ENCODE data around the gene ECHDC1.
"Not testable (repeated sequence)": the region's sequence is repeated elsewhere in the genome, so short reads cannot be mapped to it uniquely, and the experiment has no call there.

ECHDC1 gene, protein sequence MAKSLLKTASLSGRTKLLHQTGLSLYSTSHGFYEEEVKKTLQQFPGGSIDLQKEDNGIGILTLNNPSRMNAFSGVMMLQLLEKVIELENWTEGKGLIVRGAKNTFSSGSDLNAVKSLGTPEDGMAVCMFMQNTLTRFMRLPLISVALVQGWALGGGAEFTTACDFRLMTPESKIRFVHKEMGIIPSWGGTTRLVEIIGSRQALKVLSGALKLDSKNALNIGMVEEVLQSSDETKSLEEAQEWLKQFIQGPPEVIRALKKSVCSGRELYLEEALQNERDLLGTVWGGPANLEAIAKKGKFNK

DNA sequence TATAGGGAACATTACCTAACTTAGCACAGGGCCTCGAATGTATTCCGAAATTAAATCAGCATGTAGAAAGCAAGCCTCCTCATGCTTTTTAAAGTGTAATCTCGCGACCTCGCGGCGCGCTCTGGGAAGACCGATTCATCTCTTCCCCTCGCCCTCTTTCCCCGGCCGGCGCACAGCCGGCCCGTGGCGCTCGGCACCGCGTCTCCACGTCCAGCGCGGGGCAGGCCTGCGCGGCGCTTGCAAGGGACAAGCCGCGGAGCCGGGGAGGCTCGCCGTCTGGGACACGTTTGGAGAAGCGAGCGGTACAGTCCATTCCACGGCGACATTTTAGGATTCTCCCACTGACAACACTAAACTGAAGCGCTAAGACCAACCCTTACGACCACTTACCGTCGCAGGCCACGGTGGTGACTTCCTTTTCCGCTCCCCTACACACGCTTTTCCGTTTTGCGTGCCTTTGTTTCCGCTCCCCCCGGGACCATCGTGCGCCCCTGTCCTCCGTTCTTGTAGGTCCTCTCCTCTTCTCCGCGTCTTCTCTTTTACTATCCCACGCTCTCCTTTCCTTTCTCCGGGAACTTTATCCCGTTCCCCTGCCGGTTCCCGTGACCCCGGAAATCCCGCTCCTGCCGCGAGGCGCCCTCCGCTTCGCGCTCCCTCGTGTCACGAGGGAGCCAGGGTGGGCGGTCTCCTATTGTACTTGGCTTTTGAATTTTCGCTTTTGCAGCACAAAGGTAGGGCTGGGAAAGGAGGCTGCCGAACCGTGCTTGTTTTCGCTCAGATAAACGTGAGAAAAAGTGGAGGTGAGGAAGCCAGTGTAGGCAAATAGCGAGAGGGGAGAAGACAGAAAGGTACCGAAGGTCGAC lies at the start of gene ECHDC1:
TSS of gene ECHDC1 (minus strand) at position 664 of the 863 bp plus-strand sequence. CDS start 12,581 bp downstream, outside the sequence.
- no peaks in the 10 kb centered on the region for H3K36me3 ChIP-seq (ENCODE audit: insufficient read depth, low read depth, low read length)
- peak within 1 kb of the TSS; percentile 92 for H3K9ac ChIP-seq (ENCODE audit: low read depth, low read length)
- H3K4me3 ChIP-seq (ENCODE audit: low read length) = peak within 1 kb of the TSS; percentile 98
- peaks cover 19% of the 10 kb centered on the region for H3K4me1 ChIP-seq (ENCODE audit: insufficient read depth, low read length)
- no peaks in the 10 kb centered on the region for H3K9me3 ChIP-seq (ENCODE audit: insufficient read depth, low read depth, low read length)
- H3K27me3 ChIP-seq (ENCODE audit: insufficient read depth, low read length) = peaks cover 19% of the 10 kb centered on the region; the same call in 1 of the 2 replicates
- H3K27ac ChIP-seq (ENCODE audit: low read length) = peak within 1 kb of the TSS; percentile 32

GRCh38 chr6:127392301-127392700 lies 48.9 kb upstream of the ECHDC1 start:
- no peaks in the 10 kb centered on the region for H3K27me3 ChIP-seq (ENCODE audit: insufficient read depth, low read length)
- H3K9me3 ChIP-seq (ENCODE audit: insufficient read depth, low read depth, low read length) = no peaks in the 10 kb centered on the region
- no peaks in the 10 kb centered on the region for H3K36me3 ChIP-seq (ENCODE audit: insufficient read depth, low read depth, low read length)
- no peak overlapping the region for H3K9ac ChIP-seq (ENCODE audit: low read depth, low read length)
- no peaks in the 10 kb centered on the region for H3K4me1 ChIP-seq (ENCODE audit: insufficient read depth, low read length)
- no peak overlapping the region for H3K27ac ChIP-seq (ENCODE audit: low read length)
- H3K4me3 ChIP-seq (ENCODE audit: low read length) = no peak overlapping the region

GRCh38 chr6:127391094-127391953 lies 47.9 kb upstream of the ECHDC1 start:
- H3K27ac ChIP-seq (ENCODE audit: low read length) = no peak overlapping the region
- H3K27me3 ChIP-seq (ENCODE audit: insufficient read depth, low read length) = no peaks in the 10 kb centered on the region
- no peaks in the 10 kb centered on the region for H3K9me3 ChIP-seq (ENCODE audit: insufficient read depth, low read depth, low read length)
- no peak overlapping the region for H3K9ac ChIP-seq (ENCODE audit: low read depth, low read length)
- H3K4me3 ChIP-seq (ENCODE audit: low read length) = no peak overlapping the region
- no peaks in the 10 kb centered on the region for H3K4me1 ChIP-seq (ENCODE audit: insufficient read depth, low read length)
- no peaks in the 10 kb centered on the region for H3K36me3 ChIP-seq (ENCODE audit: insufficient read depth, low read depth, low read length)

GRCh38 chr6:127389706-127390105 lies 46.3 kb upstream of the ECHDC1 start:
- Histone ChIP-seq H3K27ac (ENCODE audit: low read length) (no peak overlapping the region), H3K9ac (ENCODE audit: low read depth, low read length) (no peak overlapping the region), H3K9me3 (ENCODE audit: insufficient read depth, low read depth, low read length) (no peaks in the 10 kb centered on the region)

DNA sequence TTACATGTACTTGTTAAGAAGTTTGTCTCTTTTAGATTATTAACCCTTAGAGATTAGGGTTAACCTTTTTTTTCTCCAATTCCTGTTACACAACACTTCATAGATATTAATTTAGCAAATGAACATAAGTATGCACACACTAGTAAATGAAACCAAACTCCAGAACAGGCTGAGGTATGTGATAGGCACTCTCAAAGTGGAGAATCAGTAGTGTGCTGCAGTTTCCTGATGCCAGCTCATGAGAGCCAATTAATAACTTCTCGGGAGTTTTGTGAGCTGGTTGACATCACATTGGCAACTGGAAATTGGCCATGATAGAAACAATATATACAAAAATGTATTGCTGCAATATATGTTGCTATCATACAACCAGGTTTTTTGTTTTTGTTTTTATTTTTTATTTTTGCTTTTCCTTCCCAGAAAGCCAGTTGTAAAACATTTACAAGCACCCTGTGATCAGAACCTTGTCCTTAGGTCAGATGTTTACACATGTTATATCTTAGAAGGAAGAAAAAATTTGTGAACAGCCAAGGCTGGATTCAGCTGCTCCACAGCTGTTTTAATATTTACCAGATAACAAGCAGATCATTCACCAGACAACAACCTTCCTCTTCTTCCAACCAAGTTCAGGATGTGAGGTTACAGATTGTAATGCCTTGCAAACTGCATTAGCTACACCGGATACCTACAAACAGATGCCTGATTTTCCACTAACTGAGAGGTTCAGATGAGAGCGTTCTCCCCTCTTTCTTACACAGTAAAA lies 42.4 kb upstream of the ECHDC1 start:
- Histone ChIP-seq H3K27me3 (ENCODE audit: insufficient read depth, low read length) (no peaks in the 10 kb centered on the region), H3K36me3 (ENCODE audit: insufficient read depth, low read depth, low read length) (no peaks in the 10 kb centered on the region), H3K4me1 (ENCODE audit: insufficient read depth, low read length) (no peaks in the 10 kb centered on the region), H3K9ac (ENCODE audit: low read depth, low read length) (no peak overlapping the region), H3K27ac (ENCODE audit: low read length) (no peak overlapping the region), H3K4me3 (ENCODE audit: low read length) (no peak overlapping the region), H3K9me3 (ENCODE audit: insufficient read depth, low read depth, low read length) (no peaks in the 10 kb centered on the region)

More at GRCh38 chr6:127389706-127390105, 46.3 kb upstream of the ECHDC1 start:
- H3K36me3 ChIP-seq (ENCODE audit: insufficient read depth, low read depth, low read length) = no peaks in the 10 kb centered on the region
- H3K4me3 ChIP-seq (ENCODE audit: low read length) = no peak overlapping the region
- no peaks in the 10 kb centered on the region for H3K27me3 ChIP-seq (ENCODE audit: insufficient read depth, low read length)
- no peaks in the 10 kb centered on the region for H3K4me1 ChIP-seq (ENCODE audit: insufficient read depth, low read length)

DNA sequence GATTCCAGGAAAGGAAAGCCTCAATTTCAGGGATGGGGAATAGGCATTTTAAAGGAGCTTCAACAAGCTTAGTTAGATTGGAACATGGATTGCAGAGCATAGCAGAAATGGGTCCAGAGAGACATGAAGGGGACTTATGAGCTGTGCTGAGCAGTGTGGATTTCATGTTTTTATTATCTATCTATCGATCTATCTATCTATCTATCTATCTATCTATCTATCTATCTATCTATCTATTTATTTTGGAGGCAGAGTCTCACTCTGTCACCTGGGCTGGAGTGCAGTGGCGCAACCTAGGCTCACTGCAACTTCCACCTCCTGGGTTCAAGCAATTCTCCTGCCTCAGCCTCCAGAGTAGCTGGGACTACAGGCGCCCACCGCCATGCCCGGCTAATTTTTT lies 41.4 kb upstream of the ECHDC1 start:
- not testable (repeated sequence) for H3K9me3 ChIP-seq (ENCODE audit: insufficient read depth, low read depth, low read length); H3K4me1 ChIP-seq (ENCODE audit: insufficient read depth, low read length); H3K4me3 ChIP-seq (ENCODE audit: low read length); H3K36me3 ChIP-seq (ENCODE audit: insufficient read depth, low read depth, low read length); H3K27me3 ChIP-seq (ENCODE audit: insufficient read depth, low read length); H3K27ac ChIP-seq (ENCODE audit: low read length); H3K9ac ChIP-seq (ENCODE audit: low read depth, low read length)

DNA sequence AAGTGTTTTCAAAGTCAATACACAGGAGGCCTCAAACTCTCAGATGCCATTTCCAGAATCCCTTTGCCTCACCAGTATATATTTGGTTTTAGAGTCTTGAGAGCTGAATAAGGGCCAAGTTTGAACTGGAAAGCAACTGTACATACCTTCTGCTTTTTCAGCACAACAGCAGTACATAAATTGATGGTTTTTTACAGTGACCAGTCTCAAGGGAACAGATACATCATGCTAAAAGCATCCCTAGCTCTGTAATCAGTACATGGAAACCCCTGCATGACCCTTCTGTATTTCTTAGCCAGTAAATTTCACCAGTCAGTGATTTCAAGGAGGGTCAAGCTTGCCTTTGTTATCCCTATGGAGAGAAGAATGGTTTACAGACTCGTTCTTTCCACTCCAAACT lies 40.6 kb upstream of the ECHDC1 start:
- Histone ChIP-seq H3K27me3 (ENCODE audit: insufficient read depth, low read length) (no peaks in the 10 kb centered on the region), H3K4me3 (ENCODE audit: low read length) (no peak overlapping the region), H3K4me1 (ENCODE audit: insufficient read depth, low read length) (no peaks in the 10 kb centered on the region), H3K27ac (ENCODE audit: low read length) (no peak overlapping the region), H3K9me3 (ENCODE audit: insufficient read depth, low read depth, low read length) (no peaks in the 10 kb centered on the region), H3K9ac (ENCODE audit: low read depth, low read length) (no peak overlapping the region), H3K36me3 (ENCODE audit: insufficient read depth, low read depth, low read length) (no peaks in the 10 kb centered on the region)

- no peaks in the 10 kb centered on the region for H3K27me3 ChIP-seq (ENCODE audit: insufficient read depth, low read length)
- H3K4me1 ChIP-seq (ENCODE audit: insufficient read depth, low read length) = no peaks in the 10 kb centered on the region
- H3K9ac ChIP-seq (ENCODE audit: low read depth, low read length) = no peak overlapping the region
- H3K27ac ChIP-seq (ENCODE audit: low read length) = no peak overlapping the region
- no peak overlapping the region for H3K4me3 ChIP-seq (ENCODE audit: low read length)
- H3K36me3 ChIP-seq (ENCODE audit: insufficient read depth, low read depth, low read length) = no peaks in the 10 kb centered on the region
- no peaks in the 10 kb centered on the region for H3K9me3 ChIP-seq (ENCODE audit: insufficient read depth, low read depth, low read length)
Measured at GRCh38 chr6:127382413-127382812, 39.0 kb upstream of the ECHDC1 start.

DNA sequence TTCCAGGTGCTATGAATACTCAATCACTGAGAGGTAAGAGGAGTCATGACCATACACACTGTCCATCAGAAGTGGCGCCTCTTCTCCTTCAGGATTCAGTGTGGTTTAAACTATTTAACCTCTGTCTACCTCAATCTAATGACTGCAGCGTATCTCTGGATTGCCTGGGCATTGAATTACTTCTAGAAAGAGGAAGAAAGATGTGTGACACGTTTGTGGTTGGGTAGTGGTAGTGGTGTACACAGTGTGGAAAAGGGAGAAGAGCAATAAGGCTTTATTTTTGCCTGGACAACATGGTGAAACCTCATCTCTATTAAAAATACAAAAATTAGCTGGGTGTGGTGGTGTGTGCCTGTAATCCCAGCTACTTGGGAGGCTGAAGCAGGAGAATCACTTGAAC lies 38.0 kb upstream of the ECHDC1 start:
- H3K4me1 ChIP-seq (ENCODE audit: insufficient read depth, low read length) = no peaks in the 10 kb centered on the region
- H3K27ac ChIP-seq (ENCODE audit: low read length) = no peak overlapping the region
- no peaks in the 10 kb centered on the region for H3K9me3 ChIP-seq (ENCODE audit: insufficient read depth, low read depth, low read length)
- no peaks in the 10 kb centered on the region for H3K27me3 ChIP-seq (ENCODE audit: insufficient read depth, low read length)
- H3K36me3 ChIP-seq (ENCODE audit: insufficient read depth, low read depth, low read length) = no peaks in the 10 kb centered on the region
- no peak overlapping the region for H3K4me3 ChIP-seq (ENCODE audit: low read length)
- no peak overlapping the region for H3K9ac ChIP-seq (ENCODE audit: low read depth, low read length)

DNA sequence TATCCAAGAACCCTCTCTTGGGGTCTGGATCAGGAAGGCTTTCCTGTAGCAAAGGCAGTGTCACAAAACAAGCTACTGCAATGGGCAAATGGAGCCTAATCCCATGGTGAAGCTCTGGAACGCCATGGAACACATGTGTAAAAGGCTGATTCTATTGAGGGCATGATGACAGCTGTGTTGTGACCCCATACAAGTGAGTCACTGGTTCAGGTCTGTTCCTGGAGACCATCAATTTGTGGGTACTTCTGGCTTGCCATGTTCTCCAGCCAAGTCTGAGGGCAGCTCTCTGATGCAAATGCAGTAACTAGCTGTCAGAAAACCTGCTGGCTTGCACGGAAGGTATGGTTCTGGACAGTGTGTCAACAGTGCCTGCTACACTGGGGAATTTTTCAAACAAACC lies 33.3 kb upstream of the ECHDC1 start:
- Histone ChIP-seq H3K36me3 (ENCODE audit: insufficient read depth, low read depth, low read length) (no peaks in the 10 kb centered on the region), H3K9me3 (ENCODE audit: insufficient read depth, low read depth, low read length) (no peaks in the 10 kb centered on the region), H3K4me1 (ENCODE audit: insufficient read depth, low read length) (no peaks in the 10 kb centered on the region), H3K27ac (ENCODE audit: low read length) (no peak overlapping the region), H3K4me3 (ENCODE audit: low read length) (no peak overlapping the region), H3K27me3 (ENCODE audit: insufficient read depth, low read length) (no peaks in the 10 kb centered on the region), H3K9ac (ENCODE audit: low read depth, low read length) (no peak overlapping the region)

DNA sequence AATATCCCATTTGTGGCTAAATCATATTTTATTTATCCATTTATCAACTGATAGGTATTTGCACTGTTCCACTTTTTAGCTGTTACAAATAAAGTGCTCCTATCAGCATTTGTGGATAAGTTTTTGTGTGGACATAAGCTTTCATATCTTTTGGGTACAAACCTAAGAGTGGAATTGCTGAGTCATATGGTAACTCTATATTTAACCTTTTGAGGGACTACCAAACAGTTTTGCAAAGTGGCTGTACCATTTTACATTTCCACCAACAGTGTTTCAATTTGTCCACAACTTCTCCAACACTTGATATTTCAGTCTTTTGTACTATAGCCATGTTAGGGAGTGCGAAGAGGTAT lies 23.6 kb upstream of the ECHDC1 start:
- Histone ChIP-seq H3K27me3 (ENCODE audit: insufficient read depth, low read length) (no peaks in the 10 kb centered on the region), H3K9me3 (ENCODE audit: insufficient read depth, low read depth, low read length) (no peaks in the 10 kb centered on the region), H3K36me3 (ENCODE audit: insufficient read depth, low read depth, low read length) (no peaks in the 10 kb centered on the region), H3K4me1 (ENCODE audit: insufficient read depth, low read length) (no peaks in the 10 kb centered on the region), H3K27ac (ENCODE audit: low read length) (no peak overlapping the region), H3K9ac (ENCODE audit: low read depth, low read length) (no peak overlapping the region), H3K4me3 (ENCODE audit: low read length) (no peak overlapping the region)
